ENCODE results near the gene ZNF407. TPM values are rescaled to one million over a fixed set of nuclear protein-coding genes. Genes with fewer than 3 reads are reported as not detected.

The ZNF407 gene
- total RNA-seq, 1 donor from 2014 or later = 8.7 TPM

GRCh38 chr18:75112186-75113096 lies 514.8 kb downstream of the ZNF407 start:
- intact Hi-C loops (cut with DNase I) = no loop called here
- DNase-seq (ENCODE audit: low spot score in 2 of 2) = no peak

DNA sequence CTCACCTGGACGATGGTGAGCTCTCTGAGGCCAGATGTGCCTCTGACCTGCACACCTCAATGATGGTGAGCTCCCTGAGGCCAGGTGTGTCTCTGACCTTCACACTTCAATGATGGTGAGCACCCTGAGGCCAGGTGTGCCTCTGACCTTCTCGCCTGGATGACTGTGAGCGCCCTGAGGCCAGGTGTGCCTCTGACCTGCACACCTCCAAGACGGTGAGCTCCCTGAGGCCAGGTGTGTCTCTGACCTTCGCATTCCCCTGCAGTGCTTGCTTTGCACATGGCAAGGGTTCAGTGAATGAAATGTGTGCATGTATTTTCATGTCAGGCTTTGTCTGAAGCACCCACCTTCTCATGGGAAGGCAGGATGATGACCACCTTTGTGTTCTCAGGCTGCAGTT lies 515.8 kb downstream of the ZNF407 start:
- Histone ChIP-seq H3K4me1 (no peaks in the 10 kb centered on the region), H3K27me3 (no peaks in the 10 kb centered on the region), H3K36me3 (no peaks in the 10 kb centered on the region), H3K27ac (no peak overlapping the region), H3K9me3 (no peaks in the 10 kb centered on the region), H3K4me3 (no peak overlapping the region)
- DNase-seq (ENCODE audit: low spot score in 2 of 2) = no peak
- intact Hi-C loops (cut with DNase I) = no loop called here
- TF ChIP-seq, protein P1, sequence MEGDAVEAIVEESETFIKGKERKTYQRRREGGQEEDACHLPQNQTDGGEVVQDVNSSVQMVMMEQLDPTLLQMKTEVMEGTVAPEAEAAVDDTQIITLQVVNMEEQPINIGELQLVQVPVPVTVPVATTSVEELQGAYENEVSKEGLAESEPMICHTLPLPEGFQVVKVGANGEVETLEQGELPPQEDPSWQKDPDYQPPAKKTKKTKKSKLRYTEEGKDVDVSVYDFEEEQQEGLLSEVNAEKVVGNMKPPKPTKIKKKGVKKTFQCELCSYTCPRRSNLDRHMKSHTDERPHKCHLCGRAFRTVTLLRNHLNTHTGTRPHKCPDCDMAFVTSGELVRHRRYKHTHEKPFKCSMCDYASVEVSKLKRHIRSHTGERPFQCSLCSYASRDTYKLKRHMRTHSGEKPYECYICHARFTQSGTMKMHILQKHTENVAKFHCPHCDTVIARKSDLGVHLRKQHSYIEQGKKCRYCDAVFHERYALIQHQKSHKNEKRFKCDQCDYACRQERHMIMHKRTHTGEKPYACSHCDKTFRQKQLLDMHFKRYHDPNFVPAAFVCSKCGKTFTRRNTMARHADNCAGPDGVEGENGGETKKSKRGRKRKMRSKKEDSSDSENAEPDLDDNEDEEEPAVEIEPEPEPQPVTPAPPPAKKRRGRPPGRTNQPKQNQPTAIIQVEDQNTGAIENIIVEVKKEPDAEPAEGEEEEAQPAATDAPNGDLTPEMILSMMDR (IDR thresholded peaks at IDR 0.05) = no peak

More at GRCh38 chr18:75112186-75113096, 514.8 kb downstream of the ZNF407 start:
- Histone ChIP-seq H3K27me3 (no peaks in the 10 kb centered on the region), H3K9me3 (no peaks in the 10 kb centered on the region), H3K27ac (no peak overlapping the region), H3K4me1 (no peaks in the 10 kb centered on the region), H3K4me3 (no peak overlapping the region), H3K36me3 (no peaks in the 10 kb centered on the region)
- TF ChIP-seq, protein P1 (IDR thresholded peaks at IDR 0.05) = no peak

DNA sequence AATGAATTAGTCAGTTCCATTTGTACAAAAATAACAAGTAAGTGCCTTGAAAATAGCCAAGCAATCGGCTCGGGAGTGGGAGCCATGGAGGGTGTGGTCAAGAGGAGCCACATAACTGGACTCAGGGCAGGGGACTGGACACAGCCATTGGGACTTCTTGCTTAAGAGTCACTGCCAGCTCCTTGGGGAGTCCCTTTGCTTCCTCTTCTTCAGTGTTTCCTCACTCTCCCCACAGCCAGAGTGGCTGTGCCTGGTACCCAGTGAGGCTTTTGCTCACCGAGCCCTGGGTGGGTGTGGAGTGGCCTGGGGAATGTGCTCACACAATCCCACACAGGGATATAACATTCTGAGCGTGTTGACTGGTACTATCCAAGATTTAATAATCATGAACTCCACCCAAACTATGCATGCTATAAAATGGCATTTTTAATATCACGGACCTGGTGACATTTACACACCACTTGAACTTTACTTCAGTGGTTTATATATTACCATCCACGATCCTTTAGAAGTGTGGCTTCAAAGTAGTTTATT lies 516.6 kb downstream of the ZNF407 start:
- TF ChIP-seq, protein P1 (IDR thresholded peaks at IDR 0.05) = no peak
- Histone ChIP-seq H3K4me1 (no peaks in the 10 kb centered on the region), H3K4me3 (no peak overlapping the region), H3K27me3 (no peaks in the 10 kb centered on the region), H3K27ac (no peak overlapping the region), H3K9me3 (no peaks in the 10 kb centered on the region), H3K36me3 (no peaks in the 10 kb centered on the region)
- no peak for DNase-seq (ENCODE audit: low spot score in 2 of 2)
- intact Hi-C loops (cut with DNase I) = no loop called here

Other genes with a start within 250 kb of the ZNF407 start
- gene DIPK1C, start 140.6 kb upstream of the ZNF407 start, total RNA-seq = not detected
- gene CNDP2, start 101.5 kb upstream of the ZNF407 start, total RNA-seq = 33.5 TPM
- gene CNDP1, start 63.4 kb upstream of the ZNF407 start, total RNA-seq = not detected

Measured in ascending aorta (tissue), 2 donors.